ENCODE data around the gene MRGPRF. TPM values are rescaled to one million over a fixed set of nuclear protein-coding genes. Genes with fewer than 3 reads are reported as not detected.

Gene MRGPRF
- polyA plus RNA-seq, 1 of the 3 experiments (the other 2 are of a cell fraction): 0.18 TPM

- Histone ChIP-seq H3K4me1 (ENCODE audit: control insufficient read depth in 1 of 2, insufficient read depth in 2 of 2, low read depth in 1 of 2, low read length in 1 of 2) (no peaks in the 10 kb centered on the region), H3K36me3 (replicated peaks in 1 of 2; ENCODE audit: control insufficient read depth in 1 of 2, insufficient read depth in 2 of 2, low read length in 1 of 2) (no peaks in the 10 kb centered on the region), H2AFZ (ENCODE audit: low read depth) (no peak overlapping the region), H3K9me3 (no peaks in the 10 kb centered on the region), H3K27ac (ENCODE audit: low read depth in 2 of 2, low read length in 1 of 2) (no peak overlapping the region), H3K9me2 (no peaks in the 10 kb centered on the region), H3K4me3 (ENCODE audit: low read depth in 2 of 2, low read length in 1 of 2) (no peak overlapping the region), H3K27me3 (ENCODE audit: insufficient read depth) (no peaks in the 10 kb centered on the region), H3K9ac (no peak overlapping the region), H3F3A (replicated peaks; ENCODE audit: insufficient read depth) (no peaks in the 10 kb centered on the region), H4K20me1 (ENCODE audit: insufficient read depth) (no peaks in the 10 kb centered on the region), H3K79me2 (ENCODE audit: insufficient read depth) (no peaks in the 10 kb centered on the region), H3K4me2 (no peak overlapping the region)
- no peak for DNase-seq
- POLR2A ChIA-PET: no interaction called here
- 89% methylated on average over 6 of the region's 6 CpGs for WGBS (ENCODE audit: low lambda C conversion rate)
- CTCF ChIA-PET: interaction anchor here (0.6 to 1.0 kb wide), 3 partner anchors 11 to 486 kb away, joined by 3 to 5 read pairs (median 3); no protein-coding TSS in a partner anchor
- TF ChIP-seq MAX (IDR thresholded peaks at IDR 0.05; ENCODE audit: low read depth) (no peak), CTCF (IDR thresholded peaks at IDR 0.05) (no peak), USF1 (IDR thresholded peaks at IDR 0.05; ENCODE audit: borderline replicate concordance, low read depth) (no peak), RXRA (IDR thresholded peaks at IDR 0.05; ENCODE audit: borderline replicate concordance, low read depth) (no peak), NFIC (IDR thresholded peaks at IDR 0.05; ENCODE audit: borderline replicate concordance) (no peak), RCOR1 (IDR thresholded peaks at IDR 0.05; ENCODE audit: low read length) (no peak), FOSL2 (IDR thresholded peaks at IDR 0.05; ENCODE audit: borderline replicate concordance, low read depth) (no peak), TEAD4 (IDR thresholded peaks at IDR 0.05; ENCODE audit: borderline replicate concordance, insufficient read depth) (no peak)
Observed at GRCh38 chr11:69030301-69030700, 17.3 kb upstream of the MRGPRF start.

GRCh38 chr11:69027704-69028372, 14.8 kb upstream of the MRGPRF start:
- ChIA-PET POLR2A (no interaction called here), CTCF (interaction anchor here (1.3 to 1.5 kb wide), 2 partner anchors 9 to 17 kb away, joined by 3 to 5 read pairs; no protein-coding TSS in a partner anchor)
- no peaks in the 10 kb centered on the region for H3K27me3 ChIP-seq (ENCODE audit: insufficient read depth)
- no peak overlapping the region for H3K4me2 ChIP-seq
- no peaks in the 10 kb centered on the region for H3F3A ChIP-seq (replicated peaks; ENCODE audit: insufficient read depth)
- H3K27ac ChIP-seq (ENCODE audit: low read depth in 2 of 2, low read length in 1 of 2): no peak overlapping the region
- H2AFZ ChIP-seq (ENCODE audit: low read depth): no peak overlapping the region
- H4K20me1 ChIP-seq (ENCODE audit: insufficient read depth): no peaks in the 10 kb centered on the region
- H3K4me3 ChIP-seq (ENCODE audit: low read depth in 2 of 2, low read length in 1 of 2): no peak overlapping the region
- H3K79me2 ChIP-seq (ENCODE audit: insufficient read depth): no peaks in the 10 kb centered on the region
- WGBS (ENCODE audit: low lambda C conversion rate): 82% methylated on average over 9 of the region's 9 CpGs
- no peaks in the 10 kb centered on the region for H3K36me3 ChIP-seq (replicated peaks in 1 of 2; ENCODE audit: control insufficient read depth in 1 of 2, insufficient read depth in 2 of 2, low read length in 1 of 2)
- TF ChIP-seq FOXM1 (IDR thresholded peaks at IDR 0.05; ENCODE audit: low read depth) (no peak), MXI1 (IDR thresholded peaks at IDR 0.05; ENCODE audit: low read depth, low read length) (no peak), SIN3A (IDR thresholded peaks at IDR 0.05; ENCODE audit: borderline replicate concordance, low read depth, low read length) (no peak), NFIC (IDR thresholded peaks at IDR 0.05; ENCODE audit: borderline replicate concordance) (no peak), GATA2 (CRISPR knock-in tag; IDR thresholded peaks at IDR 0.05) (no peak), POLR2AphosphoS5 (IDR thresholded peaks at IDR 0.05; ENCODE audit: low read depth, low read length) (no peak), NRF1 (IDR thresholded peaks at IDR 0.05; ENCODE audit: low read depth, low read length) (no peak), RFX5 (IDR thresholded peaks at IDR 0.05; ENCODE audit: low read length) (no peak), EP300 (IDR thresholded peaks at IDR 0.05; ENCODE audit: borderline replicate concordance in 1 of 2, low read depth in 1 of 2, low read length in 1 of 2) (no peak), MEF2A (IDR thresholded peaks at IDR 0.05; ENCODE audit: borderline replicate concordance, low read depth) (no peak), RXRA (IDR thresholded peaks at IDR 0.05; ENCODE audit: borderline replicate concordance, low read depth) (no peak), FOSL2 (IDR thresholded peaks at IDR 0.05; ENCODE audit: borderline replicate concordance, low read depth) (no peak)
- H3K9me3 ChIP-seq: no peaks in the 10 kb centered on the region
- no peak overlapping the region for H3K9ac ChIP-seq
- no peaks in the 10 kb centered on the region for H3K9me2 ChIP-seq
- no peak for DNase-seq
- H3K4me1 ChIP-seq (ENCODE audit: control insufficient read depth in 1 of 2, insufficient read depth in 2 of 2, low read depth in 1 of 2, low read length in 1 of 2): no peaks in the 10 kb centered on the region

All from SK-N-SH (cell line).